ENCODE measurements around the gene OMD.

Gene OMD

GRCh38 chr9:92408747-92409478, 15.4 kb downstream of the OMD start:
- no peak for DNase-seq

GRCh38 chr9:92407818-92408217, 16.5 kb downstream of the OMD start:
- DNase-seq = no peak

- DNase-seq = peak; percentile 7 to 13
These were observed 17.8 kb downstream of the OMD start for GRCh38 chr9:92406477-92406876.

GRCh38 chr9:92405818-92406217, 18.5 kb downstream of the OMD start:
- DNase-seq = no peak

- no peak for DNase-seq
These were observed 20.0 kb downstream of the OMD start, which contains the start of gene OGN for GRCh38 chr9:92404042-92404836. TSS of gene OGN (minus strand) at chr9:92404578. CDS start at chr9:92403407, 1,171 bp downstream.

- DNase-seq = no peak
These were observed 21.2 kb downstream of the OMD start for GRCh38 chr9:92402826-92403745.

- no peak for DNase-seq
These were observed 21.9 kb downstream of the OMD start for GRCh38 chr9:92402360-92402759.

- DNase-seq = no peak
These were observed 26.4 kb downstream of the OMD start for GRCh38 chr9:92397853-92398252.

- no peak for DNase-seq
These were observed 28.7 kb downstream of the OMD start for GRCh38 chr9:92395617-92396016.

- DNase-seq = no peak
These were observed 30.6 kb downstream of the OMD start for GRCh38 chr9:92393686-92394085.

GRCh38 chr9:92392690-92393089, 31.6 kb downstream of the OMD start:
- DNase-seq = no peak

- no peak for DNase-seq
These were observed 38.3 kb downstream of the OMD start for GRCh38 chr9:92385953-92386352.

GRCh38 chr9:92385477-92385876, 38.8 kb downstream of the OMD start:
- DNase-seq = no peak

- DNase-seq = no peak
These were observed 39.3 kb downstream of the OMD start for GRCh38 chr9:92385001-92385400.

GRCh38 chr9:92384375-92384774, 39.9 kb downstream of the OMD start:
- DNase-seq = no peak

GRCh38 chr9:92381775-92382174, 42.5 kb downstream of the OMD start:
- no peak for DNase-seq

GRCh38 chr9:92380603-92381002, 43.7 kb downstream of the OMD start:
- DNase-seq = no peak

GRCh38 chr9:92378865-92379560, 45.3 kb downstream of the OMD start:
- no peak for DNase-seq

GRCh38 chr9:92377876-92378275, 46.4 kb downstream of the OMD start:
- no peak for DNase-seq

GRCh38 chr9:92373167-92373566, 51.1 kb downstream of the OMD start:
- DNase-seq = no peak

GRCh38 chr9:92369075-92369474, 55.2 kb downstream of the OMD start:
- no peak for DNase-seq

Measured in activated CD4-positive, alpha-beta T cell treated with anti-CD3 and anti-CD28 coated beads, Interleukin-2, amount 50 U/mL, for 4 hours (primary cell).